HG03354 (cell line): ENCODE data around the gene RUSC1.
"Not testable (repeated sequence)": the region's sequence is repeated elsewhere in the genome, so short reads cannot be mapped to it uniquely, and the experiment has no call there.

Experiments used
- ATAC-seq: cut with Tn5 transposase; IDR thresholded peaks from one replicate; pipeline ENCODE4 v1.9.1; 2021; ENCODE audit warnings: mild to moderate bottlenecking; ENCODE audit not compliant: unreplicated experiment, poor library complexity, severe bottlenecking

RUSC1 gene

GRCh38 chr1:155321639-155322503 lies 1.2 kb downstream of the RUSC1 start:
- ATAC-seq, result no peak

- no peak for ATAC-seq
These were observed 1.9 kb downstream of the RUSC1 start for GRCh38 chr1:155322571-155322952.

- peak; percentile 48 for ATAC-seq
These were observed 2.4 kb downstream of the RUSC1 start for GRCh38 chr1:155322953-155323728.

- peak; percentile 42 for ATAC-seq
These were observed 3.0 kb downstream of the RUSC1 start for GRCh38 chr1:155323729-155324036.

GRCh38 chr1:155324037-155324716 lies 3.5 kb downstream of the RUSC1 start:
- peak; percentile 65 for ATAC-seq

- ATAC-seq, result peak; percentile 4
These were observed 4.3 kb downstream of the RUSC1 start for GRCh38 chr1:155324717-155325602.

GRCh38 chr1:155325603-155325893 lies 4.9 kb downstream of the RUSC1 start:
- no peak for ATAC-seq

GRCh38 chr1:155326020-155326526 lies 5.4 kb downstream of the RUSC1 start:
- ATAC-seq, result no peak

GRCh38 chr1:155326631-155327037 lies 5.9 kb downstream of the RUSC1 start:
- ATAC-seq, result no peak

GRCh38 chr1:155327981-155328380 lies 7.3 kb downstream of the RUSC1 start:
- ATAC-seq, result no peak

- not testable (repeated sequence) for ATAC-seq
These were observed 8.2 kb downstream of the RUSC1 start for GRCh38 chr1:155328856-155329255.

- ATAC-seq, result no peak
These were observed 9.4 kb downstream of the RUSC1 start for GRCh38 chr1:155329980-155330598.

- no peak for ATAC-seq
These were observed 14.3 kb downstream of the RUSC1 start for GRCh38 chr1:155334962-155335361.

- no peak for ATAC-seq
These were observed 18.9 kb downstream of the RUSC1 start for GRCh38 chr1:155339515-155340097.

- no peak for ATAC-seq
These were observed 22.1 kb downstream of the RUSC1 start for GRCh38 chr1:155342842-155343241.

GRCh38 chr1:155352631-155353030 lies 31.9 kb downstream of the RUSC1 start:
- no peak for ATAC-seq

GRCh38 chr1:155360051-155360450 lies 39.4 kb downstream of the RUSC1 start:
- no peak for ATAC-seq

GRCh38 chr1:155379180-155379579 lies 58.5 kb downstream of the RUSC1 start:
- no peak for ATAC-seq

GRCh38 chr1:155379631-155380090 lies 59.0 kb downstream of the RUSC1 start:
- no peak for ATAC-seq
